ENCODE data around the gene LIPE.

- TF ChIP-seq POLR2A (IDR thresholded peaks at IDR 0.05) (no peak), CTCF (IDR thresholded peaks at IDR 0.05) (no peak), EP300 (IDR thresholded peaks at IDR 0.05) (no peak)
Observed at GRCh38 chr19:42407816-42408175, 19.4 kb downstream of the LIPE start.
